ENCODE results near the gene FXYD4.
"Not testable (repeated sequence)": the region's sequence is repeated elsewhere in the genome, so short reads cannot be mapped to it uniquely, and the experiment has no call there.

Gene FXYD4

GRCh38 chr10:43333653-43334052, 37.8 kb upstream of the FXYD4 start:
- Histone ChIP-seq H3K9ac (ENCODE audit: low read depth, low read length) (no peak overlapping the region), H3K4me1 (ENCODE audit: control insufficient read depth, insufficient read depth, low read length) (peaks cover 15% of the 10 kb centered on the region), H3K27ac (ENCODE audit: low read depth, low read length) (no peak overlapping the region), H3K4me3 (ENCODE audit: low read depth, low read length) (no peak overlapping the region), H3K27me3 (ENCODE audit: control insufficient read depth, insufficient read depth, low read length) (0 out of 2 replicates have a peak, but pooled peaks cover 4% of the 10 kb centered on the region), H3K36me3 (ENCODE audit: control insufficient read depth, insufficient read depth, low read length) (no peaks in the 10 kb centered on the region), H3K9me3 (ENCODE audit: control insufficient read depth, insufficient read depth, low read length) (no peaks in the 10 kb centered on the region)

- no peaks in the 10 kb centered on the region for H3K36me3 ChIP-seq (ENCODE audit: control insufficient read depth, insufficient read depth, low read length)
These were observed 35.4 kb upstream of the FXYD4 start for GRCh38 chr10:43336061-43336460.

GRCh38 chr10:43336641-43337318, 34.7 kb upstream of the FXYD4 start:
- no peaks in the 10 kb centered on the region for H3K9me3 ChIP-seq (ENCODE audit: control insufficient read depth, insufficient read depth, low read length)
- no peaks in the 10 kb centered on the region for H3K36me3 ChIP-seq (ENCODE audit: control insufficient read depth, insufficient read depth, low read length)
- peak overlapping the region; percentile 19 for H3K9ac ChIP-seq (ENCODE audit: low read depth, low read length)
- H3K27ac ChIP-seq (ENCODE audit: low read depth, low read length): peak overlapping the region; percentile 58
- peaks cover 12% of the 10 kb centered on the region; the same call in 1 of the 2 replicates for H3K27me3 ChIP-seq (ENCODE audit: control insufficient read depth, insufficient read depth, low read length)
- no peak overlapping the region for H3K4me3 ChIP-seq (ENCODE audit: low read depth, low read length)
- peaks cover 15% of the 10 kb centered on the region for H3K4me1 ChIP-seq (ENCODE audit: control insufficient read depth, insufficient read depth, low read length)

More at GRCh38 chr10:43336061-43336460, 35.4 kb upstream of the FXYD4 start:
- H3K9ac ChIP-seq (ENCODE audit: low read depth, low read length): no peak overlapping the region
- H3K4me1 ChIP-seq (ENCODE audit: control insufficient read depth, insufficient read depth, low read length): peaks cover 15% of the 10 kb centered on the region
- no peak overlapping the region for H3K27ac ChIP-seq (ENCODE audit: low read depth, low read length)
- H3K4me3 ChIP-seq (ENCODE audit: low read depth, low read length): no peak overlapping the region
- peaks cover 12% of the 10 kb centered on the region; the same call in 1 of the 2 replicates for H3K27me3 ChIP-seq (ENCODE audit: control insufficient read depth, insufficient read depth, low read length)
- H3K9me3 ChIP-seq (ENCODE audit: control insufficient read depth, insufficient read depth, low read length): no peaks in the 10 kb centered on the region

GRCh38 chr10:43337536-43337935, 33.9 kb upstream of the FXYD4 start:
- peaks cover 15% of the 10 kb centered on the region for H3K4me1 ChIP-seq (ENCODE audit: control insufficient read depth, insufficient read depth, low read length)
- H3K27me3 ChIP-seq (ENCODE audit: control insufficient read depth, insufficient read depth, low read length): peaks cover 12% of the 10 kb centered on the region; the same call in 1 of the 2 replicates
- H3K9me3 ChIP-seq (ENCODE audit: control insufficient read depth, insufficient read depth, low read length): not testable (repeated sequence)

GRCh38 chr10:43338117-43338516, 33.3 kb upstream of the FXYD4 start:
- Histone ChIP-seq H3K27me3 (ENCODE audit: control insufficient read depth, insufficient read depth, low read length) (peaks cover 12% of the 10 kb centered on the region; the same call in 1 of the 2 replicates), H3K9ac (ENCODE audit: low read depth, low read length) (no peak overlapping the region), H3K4me3 (ENCODE audit: low read depth, low read length) (no peak overlapping the region), H3K4me1 (ENCODE audit: control insufficient read depth, insufficient read depth, low read length) (peaks cover 15% of the 10 kb centered on the region), H3K9me3 (ENCODE audit: control insufficient read depth, insufficient read depth, low read length) (no peaks in the 10 kb centered on the region), H3K36me3 (ENCODE audit: control insufficient read depth, insufficient read depth, low read length) (no peaks in the 10 kb centered on the region), H3K27ac (ENCODE audit: low read depth, low read length) (peak overlapping the region; percentile 17)

More at GRCh38 chr10:43337536-43337935, 33.9 kb upstream of the FXYD4 start:
- H3K9ac ChIP-seq (ENCODE audit: low read depth, low read length); H3K36me3 ChIP-seq (ENCODE audit: control insufficient read depth, insufficient read depth, low read length); H3K4me3 ChIP-seq (ENCODE audit: low read depth, low read length): not testable (repeated sequence)
- H3K27ac ChIP-seq (ENCODE audit: low read depth, low read length): peak overlapping the region; percentile 47

- no peak overlapping the region for H3K27ac ChIP-seq (ENCODE audit: low read depth, low read length)
- no peaks in the 10 kb centered on the region for H3K36me3 ChIP-seq (ENCODE audit: control insufficient read depth, insufficient read depth, low read length)
- no peak overlapping the region for H3K4me3 ChIP-seq (ENCODE audit: low read depth, low read length)
- peaks cover 12% of the 10 kb centered on the region; the same call in 1 of the 2 replicates for H3K27me3 ChIP-seq (ENCODE audit: control insufficient read depth, insufficient read depth, low read length)
- H3K9me3 ChIP-seq (ENCODE audit: control insufficient read depth, insufficient read depth, low read length): no peaks in the 10 kb centered on the region
- H3K4me1 ChIP-seq (ENCODE audit: control insufficient read depth, insufficient read depth, low read length): peaks cover 15% of the 10 kb centered on the region
- H3K9ac ChIP-seq (ENCODE audit: low read depth, low read length): no peak overlapping the region
These were observed 32.3 kb upstream of the FXYD4 start for GRCh38 chr10:43339136-43339535.

GRCh38 chr10:43340101-43340500, 31.3 kb upstream of the FXYD4 start:
- H3K27ac ChIP-seq (ENCODE audit: low read depth, low read length): no peak overlapping the region
- no peaks in the 10 kb centered on the region for H3K36me3 ChIP-seq (ENCODE audit: control insufficient read depth, insufficient read depth, low read length)
- peaks cover 15% of the 10 kb centered on the region for H3K4me1 ChIP-seq (ENCODE audit: control insufficient read depth, insufficient read depth, low read length)
- no peak overlapping the region for H3K9ac ChIP-seq (ENCODE audit: low read depth, low read length)
- H3K27me3 ChIP-seq (ENCODE audit: control insufficient read depth, insufficient read depth, low read length): peaks cover 12% of the 10 kb centered on the region; the same call in 1 of the 2 replicates
- H3K4me3 ChIP-seq (ENCODE audit: low read depth, low read length): no peak overlapping the region
- no peaks in the 10 kb centered on the region for H3K9me3 ChIP-seq (ENCODE audit: control insufficient read depth, insufficient read depth, low read length)

GRCh38 chr10:43340619-43341018, 30.8 kb upstream of the FXYD4 start:
- Histone ChIP-seq H3K4me3 (ENCODE audit: low read depth, low read length) (no peak overlapping the region), H3K27ac (ENCODE audit: low read depth, low read length) (no peak overlapping the region), H3K4me1 (ENCODE audit: control insufficient read depth, insufficient read depth, low read length) (peaks cover 15% of the 10 kb centered on the region), H3K36me3 (ENCODE audit: control insufficient read depth, insufficient read depth, low read length) (no peaks in the 10 kb centered on the region), H3K27me3 (ENCODE audit: control insufficient read depth, insufficient read depth, low read length) (peaks cover 12% of the 10 kb centered on the region; the same call in 1 of the 2 replicates), H3K9me3 (ENCODE audit: control insufficient read depth, insufficient read depth, low read length) (no peaks in the 10 kb centered on the region), H3K9ac (ENCODE audit: low read depth, low read length) (no peak overlapping the region)

GRCh38 chr10:43341450-43341849, 30.0 kb upstream of the FXYD4 start:
- Histone ChIP-seq H3K9ac (ENCODE audit: low read depth, low read length) (no peak overlapping the region), H3K27me3 (ENCODE audit: control insufficient read depth, insufficient read depth, low read length) (peaks cover 12% of the 10 kb centered on the region; the same call in 1 of the 2 replicates), H3K27ac (ENCODE audit: low read depth, low read length) (no peak overlapping the region)

GRCh38 chr10:43342279-43343125, 28.9 kb upstream of the FXYD4 start:
- Histone ChIP-seq H3K4me3 (ENCODE audit: low read depth, low read length) (no peak overlapping the region), H3K9ac (ENCODE audit: low read depth, low read length) (no peak overlapping the region), H3K27me3 (ENCODE audit: control insufficient read depth, insufficient read depth, low read length) (peaks cover 12% of the 10 kb centered on the region; the same call in 1 of the 2 replicates)

More at GRCh38 chr10:43341450-43341849, 30.0 kb upstream of the FXYD4 start:
- no peak overlapping the region for H3K4me3 ChIP-seq (ENCODE audit: low read depth, low read length)
- peaks cover 15% of the 10 kb centered on the region for H3K4me1 ChIP-seq (ENCODE audit: control insufficient read depth, insufficient read depth, low read length)
- no peaks in the 10 kb centered on the region for H3K9me3 ChIP-seq (ENCODE audit: control insufficient read depth, insufficient read depth, low read length)
- H3K36me3 ChIP-seq (ENCODE audit: control insufficient read depth, insufficient read depth, low read length): no peaks in the 10 kb centered on the region

GRCh38 chr10:43343126-43343525, 28.3 kb upstream of the FXYD4 start:
- H3K36me3 ChIP-seq (ENCODE audit: control insufficient read depth, insufficient read depth, low read length): no peaks in the 10 kb centered on the region
- no peak overlapping the region for H3K9ac ChIP-seq (ENCODE audit: low read depth, low read length)
- H3K27me3 ChIP-seq (ENCODE audit: control insufficient read depth, insufficient read depth, low read length): peaks cover 12% of the 10 kb centered on the region; the same call in 1 of the 2 replicates
- no peak overlapping the region for H3K4me3 ChIP-seq (ENCODE audit: low read depth, low read length)
- peaks cover 5% of the 10 kb centered on the region for H3K4me1 ChIP-seq (ENCODE audit: control insufficient read depth, insufficient read depth, low read length)
- no peaks in the 10 kb centered on the region for H3K9me3 ChIP-seq (ENCODE audit: control insufficient read depth, insufficient read depth, low read length)
- H3K27ac ChIP-seq (ENCODE audit: low read depth, low read length): no peak overlapping the region

More at GRCh38 chr10:43342279-43343125, 28.9 kb upstream of the FXYD4 start:
- Histone ChIP-seq H3K36me3 (ENCODE audit: control insufficient read depth, insufficient read depth, low read length) (no peaks in the 10 kb centered on the region), H3K9me3 (ENCODE audit: control insufficient read depth, insufficient read depth, low read length) (no peaks in the 10 kb centered on the region), H3K4me1 (ENCODE audit: control insufficient read depth, insufficient read depth, low read length) (peaks cover 8% of the 10 kb centered on the region), H3K27ac (ENCODE audit: low read depth, low read length) (no peak overlapping the region)

Measured in HUES48 (cell line).